Cardiac fibroblast (primary cell): Measurements from ENCODE around the gene DGKD.

Experiments
- DNase-seq, 2 donors: peaks; one replicate each; pipeline versions ENCODE4 v3.0.0 to v3.0.0-alpha.2; 2010; ENCODE audit warnings: low read depth in 2 of 2
- H3K4me3 ChIP-seq, 2 donors: replicated peaks in 1 of 2; 1 replicate in 1 of 2; 2 replicates in 1 of 2; pipeline ENCODE4 v1.5.1; 2011; ENCODE audit warnings: low read depth in 2 of 2, low read length in 2 of 2, mild to moderate bottlenecking in 2 of 2, moderate library complexity in 1 of 2
- TF ChIP-seq, protein P1 (sequence below): IDR thresholded peaks from one replicate; pipeline ENCODE4 v1.5.1; 2011; ENCODE audit warnings: low read depth, mild to moderate bottlenecking, low read length, inconsistent platforms

DGKD gene

DNA sequence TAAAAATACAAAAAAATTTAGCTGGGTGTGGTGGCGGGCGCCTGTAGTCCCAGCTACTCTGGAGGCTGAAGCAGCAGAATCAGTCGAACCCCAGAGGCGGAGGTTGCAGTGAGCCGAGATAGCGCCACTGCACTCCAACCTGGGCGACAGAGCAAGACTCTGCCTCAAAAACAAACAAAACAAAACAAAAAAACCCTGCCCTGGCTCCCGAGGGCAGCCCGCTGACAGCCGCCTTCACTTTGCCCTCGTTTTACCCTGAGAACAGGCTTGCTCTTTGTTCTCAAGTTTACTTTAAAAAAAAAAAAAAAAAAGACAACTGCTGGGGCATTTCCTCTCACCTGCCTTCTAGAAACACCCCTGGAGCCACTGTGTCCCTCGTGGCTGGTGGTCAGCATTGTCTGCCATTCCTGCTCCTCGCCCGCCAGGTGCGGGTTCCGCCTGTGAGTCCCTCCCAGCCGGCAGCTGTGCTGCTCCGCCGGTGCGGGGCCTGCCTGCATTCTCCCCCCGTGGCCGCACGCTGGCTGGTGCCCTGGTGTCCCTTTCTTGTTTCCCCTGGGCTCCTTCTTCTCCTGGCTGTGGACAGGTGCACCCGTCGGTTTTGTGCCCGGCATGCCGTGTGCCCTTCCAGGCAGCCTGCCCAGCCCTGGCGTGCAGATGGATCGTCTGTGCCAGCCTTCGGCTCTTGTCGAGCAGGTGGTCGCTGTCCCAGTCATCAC, 106.6 kb downstream of the DGKD start:
- H3K4me3 ChIP-seq: no peak overlapping the region
- DNase-seq: no peak
- TF ChIP-seq, protein P1, sequence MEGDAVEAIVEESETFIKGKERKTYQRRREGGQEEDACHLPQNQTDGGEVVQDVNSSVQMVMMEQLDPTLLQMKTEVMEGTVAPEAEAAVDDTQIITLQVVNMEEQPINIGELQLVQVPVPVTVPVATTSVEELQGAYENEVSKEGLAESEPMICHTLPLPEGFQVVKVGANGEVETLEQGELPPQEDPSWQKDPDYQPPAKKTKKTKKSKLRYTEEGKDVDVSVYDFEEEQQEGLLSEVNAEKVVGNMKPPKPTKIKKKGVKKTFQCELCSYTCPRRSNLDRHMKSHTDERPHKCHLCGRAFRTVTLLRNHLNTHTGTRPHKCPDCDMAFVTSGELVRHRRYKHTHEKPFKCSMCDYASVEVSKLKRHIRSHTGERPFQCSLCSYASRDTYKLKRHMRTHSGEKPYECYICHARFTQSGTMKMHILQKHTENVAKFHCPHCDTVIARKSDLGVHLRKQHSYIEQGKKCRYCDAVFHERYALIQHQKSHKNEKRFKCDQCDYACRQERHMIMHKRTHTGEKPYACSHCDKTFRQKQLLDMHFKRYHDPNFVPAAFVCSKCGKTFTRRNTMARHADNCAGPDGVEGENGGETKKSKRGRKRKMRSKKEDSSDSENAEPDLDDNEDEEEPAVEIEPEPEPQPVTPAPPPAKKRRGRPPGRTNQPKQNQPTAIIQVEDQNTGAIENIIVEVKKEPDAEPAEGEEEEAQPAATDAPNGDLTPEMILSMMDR: no peak

DNA sequence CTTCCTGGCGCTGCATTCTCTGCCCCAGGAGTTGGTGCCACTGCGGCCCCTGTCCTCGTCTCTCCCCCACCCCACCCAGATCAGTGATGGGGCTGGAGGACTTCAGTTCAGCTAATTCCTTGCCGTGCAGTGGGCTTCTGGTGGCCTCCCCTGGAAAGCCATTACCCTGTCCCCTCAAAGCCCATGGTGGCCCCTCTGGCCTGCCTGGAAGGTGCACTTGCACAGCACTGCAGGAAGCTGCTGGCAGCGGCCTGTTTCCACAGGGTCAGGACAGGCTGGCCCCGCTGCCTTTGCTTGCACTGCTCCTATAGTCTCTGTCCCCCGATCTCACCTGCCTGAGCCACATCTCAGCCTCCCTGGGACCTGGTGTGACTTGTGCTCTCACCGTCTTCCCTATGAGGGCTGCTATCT, 107.2 kb downstream of the DGKD start:
- TF ChIP-seq, protein P1: no peak
- no peak for DNase-seq
- no peak overlapping the region for H3K4me3 ChIP-seq

GRCh38 chr2:233462202-233462785, 108.0 kb downstream of the DGKD start:
- no peak for DNase-seq
- TF ChIP-seq, protein P1: no peak
- H3K4me3 ChIP-seq: no peak overlapping the region

DNA sequence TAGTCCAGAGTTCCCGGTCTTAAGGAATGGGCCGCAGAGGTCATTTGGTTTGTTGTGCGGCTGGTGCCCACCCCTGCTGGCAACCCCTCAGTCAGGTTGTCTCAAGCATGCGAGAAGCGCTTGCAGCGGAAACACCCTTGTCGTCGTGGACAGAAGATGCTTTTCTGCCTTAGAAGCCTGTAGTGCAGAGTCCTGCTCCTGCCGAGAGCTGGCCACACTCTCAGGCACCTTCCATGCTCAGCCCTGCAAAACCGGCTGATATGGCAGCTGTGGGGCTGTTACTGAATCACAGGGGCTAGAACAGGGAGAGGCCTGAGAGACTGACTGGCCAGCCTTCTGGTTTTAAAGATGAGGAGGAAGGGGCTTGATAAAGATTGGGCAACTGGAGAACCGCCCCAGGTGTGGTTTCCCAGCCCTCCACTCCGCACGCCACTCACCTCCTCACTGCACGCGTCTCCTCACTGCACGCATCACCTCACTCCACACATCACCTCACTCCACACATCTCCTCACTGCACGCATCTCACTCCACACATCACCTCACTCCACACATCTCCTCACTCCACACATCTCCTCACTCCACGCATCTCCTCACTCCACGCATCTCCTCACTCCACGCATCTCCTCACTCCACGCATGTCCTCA, 108.7 kb downstream of the DGKD start:
- TF ChIP-seq, protein P1: no peak
- no peak overlapping the region for H3K4me3 ChIP-seq
- DNase-seq: no peak

DNA sequence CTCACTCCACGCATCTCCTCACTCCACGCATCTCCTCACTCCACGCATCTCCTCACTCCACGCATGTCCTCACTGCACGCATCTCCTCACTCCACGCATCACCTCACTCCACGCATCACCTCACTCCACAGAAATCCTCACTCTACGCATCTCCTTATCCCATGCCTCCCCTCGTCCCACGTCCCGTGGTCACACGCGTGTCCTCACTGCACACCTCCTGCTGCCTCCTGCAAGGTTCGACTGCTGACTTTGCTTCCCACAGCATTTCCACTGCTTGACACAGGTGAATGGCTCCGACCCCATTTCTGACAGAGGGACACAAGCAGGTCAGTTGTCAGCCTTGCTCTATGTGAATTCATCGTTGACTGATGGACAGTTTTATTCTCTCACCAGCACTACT, 109.3 kb downstream of the DGKD start:
- no peak for DNase-seq
- no peak overlapping the region for H3K4me3 ChIP-seq
- TF ChIP-seq, protein P1: no peak

- no peak for DNase-seq
- TF ChIP-seq, protein P1: no peak
- no peak overlapping the region for H3K4me3 ChIP-seq
These were observed 109.8 kb downstream of the DGKD start for GRCh38 chr2:233464056-233464455.
